HepG2 (cell line): ENCODE data around the gene ANKRD39. TPM values are rescaled to one million over a fixed set of nuclear protein-coding genes. Genes with fewer than 3 reads are reported as not detected.

Experiments used
- BHLHE40 ChIP-seq: IDR thresholded peaks from 2 replicates; pipeline ENCODE4 v1.6.1; 2011; ENCODE audit warnings: low read length, improper control_type of control experiment
- BORCS8-MEF2B ChIP-seq: sonication (generic); formaldehyde crosslinking; IDR thresholded peaks from 2 replicates; pipeline ENCODE4 v1.8.0; 2022; ENCODE audit warnings: mild to moderate bottlenecking, missing genetic modification reagents
- FIP1L1 ChIP-seq: fragments of 200-400 bp; formaldehyde crosslinking; IDR thresholded peaks from 2 replicates; pipeline ENCODE4 v1.6.1; 2018; ENCODE audit warnings: low read depth, mild to moderate bottlenecking, low read length, moderate library complexity, borderline replicate concordance; ENCODE audit not compliant: insufficient read depth
- GATAD1 ChIP-seq: IDR thresholded peaks from 2 replicates; pipeline ENCODE4 v1.6.1; 2016; ENCODE audit warnings: missing genetic modification reagents, missing compliant biosample characterization
- HDAC1 ChIP-seq: sonication (generic); formaldehyde crosslinking; IDR thresholded peaks from 2 replicates; pipeline ENCODE4 v1.5.1; 2020; ENCODE audit warnings: mild to moderate bottlenecking, missing genetic modification reagents
- HNRNPLL ChIP-seq: fragments of 200-400 bp; formaldehyde crosslinking; IDR thresholded peaks from 2 replicates; pipeline ENCODE4 v1.6.1; 2017; ENCODE audit warnings: mild to moderate bottlenecking, low read depth, low read length; ENCODE audit not compliant: poor library complexity, severe bottlenecking
- HOXD1 ChIP-seq: sonication (generic); formaldehyde crosslinking; IDR thresholded peaks from 2 replicates; pipeline ENCODE4 v1.5.0; 2020; ENCODE audit warnings: missing genetic modification reagents
- LRRFIP1 ChIP-seq: sonication (generic); formaldehyde crosslinking; conservative IDR thresholded peaks from 2 replicates; pipeline ENCODE4 v1.4.0; 2020; ENCODE audit warnings: missing genetic modification reagents
- NAIF1 ChIP-seq: sonication (generic); formaldehyde crosslinking; IDR thresholded peaks from 2 replicates; pipeline ENCODE4 v1.5.0; 2020; ENCODE audit warnings: mild to moderate bottlenecking, missing genetic modification reagents, borderline replicate concordance
- NFKBIZ ChIP-seq: IDR thresholded peaks from 2 replicates; pipeline ENCODE4 v1.6.1; 2018; ENCODE audit warnings: missing genetic modification reagents, missing compliant biosample characterization
- NR2F2 ChIP-seq: IDR thresholded peaks from 2 replicates; pipeline ENCODE4 v1.6.1; 2012; ENCODE audit warnings: low read depth, inconsistent platforms, borderline replicate concordance
- PAWR ChIP-seq: sonication (generic); formaldehyde crosslinking; IDR thresholded peaks from 2 replicates; pipeline ENCODE4 v1.4.0; 2020; ENCODE audit warnings: missing genetic modification reagents, mild to moderate bottlenecking, borderline replicate concordance
- RAD51 ChIP-seq: fragments of 450-650 bp; IDR thresholded peaks from 2 replicates; pipeline ENCODE4 v1.6.1; 2016; ENCODE audit warnings: borderline replicate concordance
- SALL1 ChIP-seq: sonication (generic); formaldehyde crosslinking; IDR thresholded peaks from 2 replicates; pipeline ENCODE4 v1.8.0; 2022; ENCODE audit warnings: mild to moderate bottlenecking, missing genetic modification reagents
- SMYD3 ChIP-seq: sonication (generic); formaldehyde crosslinking; IDR thresholded peaks from 2 replicates; pipeline ENCODE4 v1.8.1; 2023; ENCODE audit warnings: mild to moderate bottlenecking, missing genetic modification reagents
- THYN1 ChIP-seq: sonication (generic); formaldehyde crosslinking; IDR thresholded peaks from 2 replicates; pipeline ENCODE4 v1.8.1; 2023; ENCODE audit warnings: low read depth, mild to moderate bottlenecking, moderate library complexity, missing genetic modification reagents, borderline replicate concordance
- UBTF ChIP-seq: sonication (generic); formaldehyde crosslinking; IDR thresholded peaks from 2 replicates; pipeline ENCODE4 v1.4.0; 2020; ENCODE audit warnings: mild to moderate bottlenecking, missing genetic modification reagents
- ZKSCAN8 ChIP-seq: IDR thresholded peaks from 2 replicates; pipeline ENCODE4 v1.6.1; 2016; ENCODE audit warnings: borderline replicate concordance, missing genetic modification reagents, missing compliant biosample characterization
- ZMYM2 ChIP-seq: sonication (generic); formaldehyde crosslinking; IDR thresholded peaks from 2 replicates; pipeline ENCODE4 v1.8.0; 2022; ENCODE audit warnings: mild to moderate bottlenecking, missing genetic modification reagents
- ZNF12 ChIP-seq: sonication (generic); formaldehyde crosslinking; IDR thresholded peaks from 2 replicates; pipeline ENCODE4 v1.5.0; 2020; ENCODE audit warnings: missing genetic modification reagents
- ZNF124 ChIP-seq: sonication (generic); formaldehyde crosslinking; IDR thresholded peaks from 2 replicates; pipeline ENCODE4 v1.4.0; 2020; ENCODE audit warnings: missing genetic modification reagents
- ZNF510 ChIP-seq: sonication (generic); formaldehyde crosslinking; IDR thresholded peaks from 2 replicates; pipeline ENCODE4 v1.4.0; 2020; ENCODE audit warnings: low read depth, mild to moderate bottlenecking, missing genetic modification reagents
- ZNF556 ChIP-seq: sonication (generic); formaldehyde crosslinking; IDR thresholded peaks from 2 replicates; pipeline ENCODE4 v1.4.0; 2020; ENCODE audit warnings: mild to moderate bottlenecking, missing genetic modification reagents, borderline replicate concordance
- ZNF558 ChIP-seq: sonication (generic); formaldehyde crosslinking; IDR thresholded peaks from 2 replicates; pipeline ENCODE4 v1.9.0; 2022; ENCODE audit warnings: mild to moderate bottlenecking, missing genetic modification reagents, borderline replicate concordance
- ZNF616 ChIP-seq: sonication (generic); formaldehyde crosslinking; IDR thresholded peaks from 2 replicates; pipeline ENCODE4 v1.5.0; 2020; ENCODE audit warnings: low read depth, mild to moderate bottlenecking, missing genetic modification reagents
- ZNF878 ChIP-seq: sonication (generic); formaldehyde crosslinking; IDR thresholded peaks from 2 replicates; pipeline ENCODE4 v1.8.1; 2023; ENCODE audit warnings: mild to moderate bottlenecking, missing genetic modification reagents, moderate library complexity
- ZSCAN30 ChIP-seq: sonication (generic); formaldehyde crosslinking; IDR thresholded peaks from 2 replicates; pipeline ENCODE4 v1.5.0; 2020; ENCODE audit warnings: mild to moderate bottlenecking, missing genetic modification reagents
- polyA plus RNA-seq, 8 experiments: library from polyadenylated mRNA; depleted of rRNA in 3 of 8; stranded (reverse) in 7 of 8; unstranded in 1 of 8; fragments of >200 nt; fragmentation: Illumina TruSeq in 4 of 8; extraction: Trizol in 4 of 8; gene quantifications; 2 replicates each; pipeline versions ENCODE4 v1.2.1 to v1.2.3, GENCODE V29; 2011 to 2016; ENCODE audit warnings: low read depth in 4 of 8, missing spikeins in 1 of 8, mixed read lengths in 1 of 8; ENCODE audit not compliant: insufficient read depth in 1 of 8
- total RNA-seq, 5 experiments: library from RNA; depleted of rRNA; stranded (reverse); fragments of >200 nt; fragmentation: Illumina TruSeq; extraction: Trizol; gene quantifications; 2 replicates each; pipeline ENCODE4 v1.2.3, GENCODE V29; 2016; ENCODE audit warnings: low read depth in 1 of 5

The ANKRD39 gene
- total and polyA plus RNA-seq, 2 of the 13 experiments (the other 11 are each of a cell fraction or from before 2014, with no cell fraction given), result 23.2 to 24.8 TPM

GRCh38 chr2:96816836-96817702, 40.7 kb downstream of the ANKRD39 start (continued):
- TF ChIP-seq ZNF556 (CRISPR knock-in tag), result no peak
- TF ChIP-seq ZNF124, result 0 out of 2 replicates have a peak, but pooled peaks have one; percentile 35
- TF ChIP-seq ZKSCAN8 (CRISPR knock-in tag), result no peak
- no peak for TF ChIP-seq SMYD3 (CRISPR knock-in tag)
- TF ChIP-seq ZNF878 (CRISPR knock-in tag), result no peak
- TF ChIP-seq ZMYM2 (CRISPR knock-in tag), result no peak
- TF ChIP-seq LRRFIP1 (CRISPR knock-in tag), result no peak
- peak; percentile 36 for TF ChIP-seq SALL1 (CRISPR knock-in tag)
- TF ChIP-seq HDAC1 (CRISPR knock-in tag), result no peak
- TF ChIP-seq FIP1L1, result no peak
- no peak for TF ChIP-seq NFKBIZ (CRISPR knock-in tag)
- no peak for TF ChIP-seq BHLHE40
- 0 out of 2 replicates have a peak, but pooled peaks have one; percentile 10 for TF ChIP-seq HOXD1
- no peak for TF ChIP-seq PAWR (CRISPR knock-in tag)
- 0 out of 2 replicates have a peak, but pooled peaks have one; percentile 1 for TF ChIP-seq ZNF616 (CRISPR knock-in tag)
- TF ChIP-seq ZSCAN30 (CRISPR knock-in tag), result no peak
- TF ChIP-seq THYN1 (CRISPR knock-in tag), result no peak
- TF ChIP-seq UBTF (CRISPR knock-in tag), result peak; percentile 66
- 0 out of 2 replicates have a peak, but pooled peaks have one; percentile 28 for TF ChIP-seq ZNF510 (CRISPR knock-in tag)
- no peak for TF ChIP-seq NR2F2
- no peak for TF ChIP-seq GATAD1
- no peak for TF ChIP-seq ZNF558
- no peak for TF ChIP-seq HNRNPLL
- TF ChIP-seq RAD51, result no peak
- TF ChIP-seq NAIF1 (CRISPR knock-in tag), result no peak
- no peak for TF ChIP-seq ZNF12 (CRISPR knock-in tag)
- peak; percentile 69; the same call in 1 of the 2 replicates for TF ChIP-seq BORCS8-MEF2B (CRISPR knock-in tag)
